Astrocyte (in vitro differentiated cells and primary cell): ENCODE measurements around the gene PRKG1. TPM values are rescaled to one million over a fixed set of nuclear protein-coding genes. Genes with fewer than 3 reads are reported as not detected.
A peak's percentile ranks its signal among the peaks of the same experiment; 100 is the strongest.

Experiments
- DNase-seq: peaks from one replicate; pipeline ENCODE4 v3.0.0-alpha.2; 2010; ENCODE audit warnings: low read depth
- FAIRE-seq: peaks from 2 replicates; lab custom pipeline; 2011; peaks lifted over from hg19 to GRCh38; lab: Jason Lieb, UNC
- H2AFZ ChIP-seq: 2 replicates; pipeline ENCODE4 v1.6.0; 2012; ENCODE audit warnings: low read depth, low read length, inconsistent platforms
- H3K27ac ChIP-seq: 2 replicates; pipeline ENCODE4 v1.5.1; 2011; ENCODE audit warnings: low read depth, low read length, inconsistent platforms
- H3K27me3 ChIP-seq: 2 replicates; pipeline ENCODE4 v1.6.0; 2011; ENCODE audit warnings: low read length, inconsistent platforms; ENCODE audit not compliant: insufficient read depth
- H3K36me3 ChIP-seq: 2 replicates; pipeline ENCODE4 v1.5.1; 2011; ENCODE audit warnings: low read length, inconsistent platforms; ENCODE audit not compliant: insufficient read depth
- H3K4me1 ChIP-seq: 2 replicates; pipeline ENCODE4 v1.5.1; 2011; ENCODE audit warnings: low read length, inconsistent platforms; ENCODE audit not compliant: insufficient read depth
- H3K4me2 ChIP-seq: 2 replicates; pipeline ENCODE4 v1.6.0; 2012; ENCODE audit warnings: low read length, inconsistent platforms
- H3K4me3 ChIP-seq: 2 replicates; pipeline ENCODE4 v1.5.1; 2011; ENCODE audit warnings: low read depth, mild to moderate bottlenecking, low read length, inconsistent platforms; ENCODE audit not compliant: insufficient read depth
- H3K79me2 ChIP-seq: 2 replicates; pipeline ENCODE4 v1.6.0; 2012; ENCODE audit warnings: mild to moderate bottlenecking, low read length, inconsistent platforms; ENCODE audit not compliant: insufficient read depth
- H3K9ac ChIP-seq: 2 replicates; pipeline ENCODE4 v1.6.0; 2012; ENCODE audit warnings: mild to moderate bottlenecking, low read length, inconsistent platforms
- H3K9me3 ChIP-seq: 2 replicates; pipeline ENCODE4 v1.5.1; 2012; ENCODE audit warnings: low read depth, mild to moderate bottlenecking, low read length, inconsistent platforms; ENCODE audit not compliant: insufficient read depth
- H4K20me1 ChIP-seq: 2 replicates; pipeline ENCODE4 v1.6.0; 2012; ENCODE audit warnings: low read length, inconsistent platforms; ENCODE audit not compliant: insufficient read depth
- H3K27ac Mint-ChIP-seq: one replicate; pipeline ENCODE4 v1.8.0; 2021; ENCODE audit warnings: mild to moderate bottlenecking, mixed read lengths; ENCODE audit not compliant: unreplicated experiment
- H3K27me3 Mint-ChIP-seq: one replicate; pipeline ENCODE4 v1.8.0; 2021; ENCODE audit warnings: low read depth, mixed read lengths; ENCODE audit not compliant: unreplicated experiment
- H3K36me3 Mint-ChIP-seq: one replicate; pipeline ENCODE4 v1.8.0; 2021; ENCODE audit warnings: low read depth, mixed read lengths; ENCODE audit not compliant: unreplicated experiment
- H3K4me1 Mint-ChIP-seq: one replicate; pipeline ENCODE4 v1.8.0; 2021; ENCODE audit warnings: low read depth, mixed read lengths; ENCODE audit not compliant: unreplicated experiment
- H3K4me3 Mint-ChIP-seq: one replicate; pipeline ENCODE4 v1.8.0; 2021; ENCODE audit warnings: mild to moderate bottlenecking, moderate library complexity, mixed read lengths; ENCODE audit not compliant: unreplicated experiment
- H3K9me3 Mint-ChIP-seq: one replicate; pipeline ENCODE4 v1.8.0; 2021; ENCODE audit warnings: mild to moderate bottlenecking, mixed read lengths; ENCODE audit not compliant: unreplicated experiment
- CTCF ChIP-seq: IDR thresholded peaks from 2 replicates; pipeline ENCODE4 v1.5.1; 2011; ENCODE audit warnings: low read depth, mild to moderate bottlenecking, inconsistent platforms, low read length, moderate library complexity; ENCODE audit not compliant: insufficient read depth
- EZH2 ChIP-seq: IDR thresholded peaks from 2 replicates; pipeline ENCODE4 v1.6.1; 2012; ENCODE audit warnings: mild to moderate bottlenecking, low read length, inconsistent platforms; ENCODE audit not compliant: insufficient read depth
- total RNA-seq: library from RNA; stranded (reverse); gene quantifications from 2 replicates; pipeline ENCODE4 v1.2.1, GENCODE V29; 2021

PRKG1 gene
- total RNA-seq, 1 donor from 2014 or later = 3.1 TPM

DNA sequence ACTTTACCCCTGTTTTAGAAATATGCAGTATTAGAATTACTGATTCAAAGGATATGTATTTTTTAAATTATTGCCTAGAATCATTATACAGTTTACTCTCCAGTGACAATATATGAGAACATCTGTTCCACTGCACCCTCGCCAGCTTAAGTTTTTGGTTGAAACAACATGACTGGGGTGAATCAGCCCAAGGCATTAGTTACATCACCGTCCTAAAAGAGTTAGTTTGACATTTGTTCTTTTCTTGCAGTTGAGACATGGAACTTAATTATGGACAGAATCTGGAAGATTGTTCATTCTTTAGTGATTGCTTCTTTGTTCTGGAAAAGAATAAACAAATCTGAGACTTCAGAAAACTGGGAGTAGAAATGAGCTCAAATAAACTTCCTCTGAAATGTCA lies 1072.5 kb downstream of the PRKG1 start:
- peaks cover 4% of the 10 kb centered on the region for H3K4me1 Mint-ChIP-seq
- peak; percentile 23 for FAIRE-seq
- H3K36me3 ChIP-seq = no peaks in the 10 kb centered on the region
- no peak overlapping the region for H3K27ac Mint-ChIP-seq
- H3K79me2 ChIP-seq = no peaks in the 10 kb centered on the region
- DNase-seq = no peak
- no peak overlapping the region for H3K4me3 Mint-ChIP-seq
- no peak overlapping the region for H3K4me2 ChIP-seq
- no peaks in the 10 kb centered on the region for H3K27me3 ChIP-seq
- no peak overlapping the region for H3K4me3 ChIP-seq
- H3K9me3 Mint-ChIP-seq = no peaks in the 10 kb centered on the region
- no peaks in the 10 kb centered on the region for H3K4me1 ChIP-seq
- no peak for TF ChIP-seq CTCF
- TF ChIP-seq EZH2 = no peak
- H3K9ac ChIP-seq = no peak overlapping the region
- H3K27me3 Mint-ChIP-seq = no peaks in the 10 kb centered on the region
- no peaks in the 10 kb centered on the region for H3K36me3 Mint-ChIP-seq
- no peak overlapping the region for H2AFZ ChIP-seq
- H3K9me3 ChIP-seq = no peaks in the 10 kb centered on the region
- H4K20me1 ChIP-seq = no peaks in the 10 kb centered on the region
- no peak overlapping the region for H3K27ac ChIP-seq

DNA sequence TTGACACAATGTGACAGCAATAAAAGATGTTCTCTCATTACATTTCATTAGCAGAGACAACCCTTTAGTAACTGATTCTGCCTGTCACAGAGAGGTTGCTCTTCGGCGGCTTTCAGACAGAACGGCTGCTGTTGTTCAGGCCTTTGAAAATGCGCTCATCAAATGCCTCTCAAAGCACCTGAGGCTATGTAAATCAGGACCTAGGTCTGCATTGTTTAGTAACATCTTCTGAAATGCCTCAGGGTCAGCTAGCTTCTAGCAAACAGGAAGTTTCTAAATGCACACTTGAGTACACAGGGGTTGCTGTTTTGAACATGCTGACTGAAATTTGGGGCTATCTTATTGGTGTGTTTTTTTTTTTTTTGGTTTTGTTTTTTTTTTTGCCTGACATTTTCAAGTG lies 1096.5 kb downstream of the PRKG1 start:
- Mint-ChIP-seq H3K9me3 (no peaks in the 10 kb centered on the region), H3K27me3 (no peaks in the 10 kb centered on the region), H3K36me3 (no peaks in the 10 kb centered on the region), H3K4me3 (no peak overlapping the region), H3K27ac (peak overlapping the region; percentile 29), H3K4me1 (no peaks in the 10 kb centered on the region)
- no peak overlapping the region for H3K9ac ChIP-seq
- H4K20me1 ChIP-seq = no peaks in the 10 kb centered on the region
- TF ChIP-seq EZH2 (no peak), CTCF (no peak)
- H3K27me3 ChIP-seq = no peaks in the 10 kb centered on the region
- H3K9me3 ChIP-seq = no peaks in the 10 kb centered on the region
- no peaks in the 10 kb centered on the region for H3K79me2 ChIP-seq
- no peak for FAIRE-seq
- H3K4me3 ChIP-seq = no peak overlapping the region
- no peaks in the 10 kb centered on the region for H3K4me1 ChIP-seq
- H3K4me2 ChIP-seq = no peak overlapping the region
- no peak overlapping the region for H2AFZ ChIP-seq
- no peaks in the 10 kb centered on the region for H3K36me3 ChIP-seq
- DNase-seq = no peak
- no peak overlapping the region for H3K27ac ChIP-seq

DNA sequence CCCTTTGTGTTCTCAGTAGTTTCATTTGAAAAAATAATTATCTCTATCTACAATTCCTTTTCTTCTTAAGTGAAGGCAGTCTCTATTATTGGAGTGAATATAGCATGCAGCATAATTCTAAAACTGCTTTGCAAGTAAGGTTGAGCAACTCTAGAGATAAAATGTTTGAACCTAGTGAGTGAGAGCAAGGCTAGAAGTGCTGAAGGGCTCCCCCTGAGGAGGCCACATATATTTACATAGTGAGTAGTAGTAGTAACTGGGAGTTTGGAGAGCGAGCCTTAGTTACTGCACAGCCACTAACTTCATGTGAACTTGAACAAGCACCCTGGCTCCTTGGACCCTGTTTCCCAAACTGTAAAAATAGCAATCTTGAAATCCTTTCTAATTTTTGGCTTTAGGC lies 1098.3 kb downstream of the PRKG1 start:
- Mint-ChIP-seq H3K9me3 (no peaks in the 10 kb centered on the region), H3K4me1 (no peaks in the 10 kb centered on the region), H3K27ac (no peak overlapping the region), H3K27me3 (no peaks in the 10 kb centered on the region), H3K36me3 (no peaks in the 10 kb centered on the region), H3K4me3 (no peak overlapping the region)
- no peaks in the 10 kb centered on the region for H3K36me3 ChIP-seq
- TF ChIP-seq EZH2 = no peak
- TF ChIP-seq CTCF = no peak
- H3K9ac ChIP-seq = no peak overlapping the region
- no peaks in the 10 kb centered on the region for H4K20me1 ChIP-seq
- no peaks in the 10 kb centered on the region for H3K79me2 ChIP-seq
- no peak overlapping the region for H3K27ac ChIP-seq
- H3K27me3 ChIP-seq = no peaks in the 10 kb centered on the region
- no peak overlapping the region for H2AFZ ChIP-seq
- H3K4me1 ChIP-seq = no peaks in the 10 kb centered on the region
- no peak overlapping the region for H3K4me2 ChIP-seq
- H3K4me3 ChIP-seq = no peak overlapping the region
- no peaks in the 10 kb centered on the region for H3K9me3 ChIP-seq
- DNase-seq (no peak), FAIRE-seq (no peak)
